Activated CD8-positive, alpha-beta memory T cell treated with anti-CD3 and anti-CD28 coated beads for 36 hours (primary cell): Measurements from ENCODE around the gene PCP4L1. TPM values are rescaled to one million over a fixed set of nuclear protein-coding genes. Genes with fewer than 3 reads are reported as not detected.
"Not testable (repeated sequence)": the region's sequence is repeated elsewhere in the genome, so short reads cannot be mapped to it uniquely, and the experiment has no call there.

ENCODE experiments used
- CTCF ChIA-PET: fragments of 350-600 bp; sonication (Branson Sonifier 250); formaldehyde crosslinking; loops from one replicate; lab custom pipeline; 2021; ENCODE audit warnings: antibody characterized with exemption; lab: Charles Lee
- POLR2A ChIA-PET: fragments of 350-600 bp; sonication (Branson Sonifier 250); formaldehyde crosslinking; loops from one replicate; lab custom pipeline; 2021; ENCODE audit warnings: antibody characterized with exemption; lab: Charles Lee
- total RNA-seq, 2 experiments: library from RNA; stranded (reverse); gene quantifications; one replicate each; pipeline ENCODE4 v1.2.3, GENCODE V29; 2021

The PCP4L1 gene
- total RNA-seq, 2 experiments from 2014 or later, result 0.13 TPM; not detected in 1

DNA sequence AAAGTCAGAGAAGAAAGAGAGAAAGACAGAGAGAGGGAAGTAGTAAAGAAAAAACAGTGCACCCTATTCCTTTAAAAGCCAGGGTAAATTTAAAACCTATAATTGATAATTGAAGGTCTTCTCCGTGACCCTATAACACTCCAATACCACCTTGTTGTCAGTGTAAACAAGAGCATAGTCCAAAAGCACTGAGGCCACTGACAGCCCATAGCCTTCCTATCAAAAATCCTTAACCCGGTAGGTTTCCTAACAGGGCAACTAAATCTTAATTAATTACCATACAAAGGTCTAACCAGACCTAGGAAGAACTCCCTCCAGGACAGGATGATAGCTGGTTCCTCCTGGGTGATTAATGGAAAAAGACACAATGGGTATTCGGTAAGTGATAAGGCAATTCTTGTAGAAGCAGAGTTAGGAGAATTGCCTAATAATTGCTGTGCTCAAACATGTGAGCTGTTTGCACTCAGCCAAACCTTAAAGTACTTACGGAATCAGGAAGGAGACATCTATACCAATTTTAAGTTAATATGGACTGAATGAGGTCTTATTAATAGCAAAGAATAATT lies 2.5 kb upstream of the PCP4L1 start:
- CTCF ChIA-PET, POLR2A ChIA-PET: not testable (repeated sequence)

DNA sequence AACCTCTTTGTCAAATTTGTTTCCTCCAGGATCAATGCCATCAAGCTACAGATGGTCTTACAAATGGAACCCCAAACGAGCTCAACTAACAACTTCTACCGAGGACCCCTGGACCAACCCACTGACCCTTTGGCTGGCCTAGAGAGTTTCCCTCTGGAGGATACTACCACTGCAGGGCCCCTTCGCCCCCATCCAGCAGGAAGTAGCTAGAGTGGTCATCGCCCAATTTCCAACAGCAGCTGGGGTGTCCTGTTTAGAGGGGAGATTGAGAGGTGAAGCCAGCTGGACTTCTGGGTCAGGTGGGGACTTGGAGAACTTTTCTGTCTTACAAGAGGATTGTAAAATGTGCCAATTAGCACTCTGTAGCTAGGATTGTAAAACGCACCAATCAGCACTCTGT lies 1.4 kb upstream of the PCP4L1 start:
- POLR2A ChIA-PET, result not testable (repeated sequence)
- CTCF ChIA-PET, result interaction anchor here (0.6 to 1.1 kb wide), 2 partner anchors 9 to 36 kb away, joined by 3 to 4 read pairs; no protein-coding TSS in a partner anchor

DNA sequence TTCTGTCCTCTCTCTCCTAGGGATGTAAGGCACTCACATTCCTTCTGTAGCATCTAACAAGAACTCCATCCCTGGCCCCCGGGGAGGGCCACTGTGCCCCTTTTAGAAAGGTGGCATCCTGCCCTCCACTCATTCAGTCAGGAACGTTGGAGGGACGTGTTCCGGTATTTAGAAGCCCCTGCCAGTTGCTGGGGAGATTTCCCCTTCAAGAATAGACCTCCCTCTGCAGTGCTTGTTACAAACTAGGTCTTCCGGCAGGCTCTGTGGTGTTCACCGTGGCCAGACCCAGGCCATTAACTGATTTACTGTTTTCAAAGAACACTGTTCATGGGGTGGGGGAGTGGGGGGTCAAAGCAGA lies 779 bp downstream of the PCP4L1 start:
- ChIA-PET POLR2A (no interaction called here), CTCF (interaction anchor here (0.7 to 1.8 kb wide), 2 partner anchors 10 to 122 kb away, joined by 4 to 7 read pairs; no protein-coding TSS in a partner anchor)

DNA sequence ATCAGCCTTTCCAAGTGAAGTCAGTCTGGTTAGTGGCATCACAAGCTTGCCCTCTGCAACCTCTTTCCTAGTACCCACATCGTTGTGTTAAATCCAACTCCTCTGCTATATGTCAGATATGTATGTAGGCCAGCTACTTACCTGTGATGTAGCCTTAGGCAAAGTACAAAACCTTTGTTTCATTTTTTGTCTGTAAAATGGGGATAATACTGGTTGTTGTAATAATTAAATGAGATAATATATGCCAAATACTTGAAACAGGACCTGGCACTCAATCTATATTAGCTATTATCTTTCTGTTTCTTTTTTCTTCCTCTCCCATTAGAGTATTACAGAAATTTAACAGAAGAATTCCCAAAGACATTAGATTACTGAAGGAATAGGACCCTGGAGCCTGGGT lies 1.2 kb downstream of the PCP4L1 start:
- ChIA-PET CTCF (interaction anchor here (1.8 kb wide), 1 partner anchor 122 kb away, joined by 7 read pairs; no protein-coding TSS in a partner anchor), POLR2A (no interaction called here)

DNA sequence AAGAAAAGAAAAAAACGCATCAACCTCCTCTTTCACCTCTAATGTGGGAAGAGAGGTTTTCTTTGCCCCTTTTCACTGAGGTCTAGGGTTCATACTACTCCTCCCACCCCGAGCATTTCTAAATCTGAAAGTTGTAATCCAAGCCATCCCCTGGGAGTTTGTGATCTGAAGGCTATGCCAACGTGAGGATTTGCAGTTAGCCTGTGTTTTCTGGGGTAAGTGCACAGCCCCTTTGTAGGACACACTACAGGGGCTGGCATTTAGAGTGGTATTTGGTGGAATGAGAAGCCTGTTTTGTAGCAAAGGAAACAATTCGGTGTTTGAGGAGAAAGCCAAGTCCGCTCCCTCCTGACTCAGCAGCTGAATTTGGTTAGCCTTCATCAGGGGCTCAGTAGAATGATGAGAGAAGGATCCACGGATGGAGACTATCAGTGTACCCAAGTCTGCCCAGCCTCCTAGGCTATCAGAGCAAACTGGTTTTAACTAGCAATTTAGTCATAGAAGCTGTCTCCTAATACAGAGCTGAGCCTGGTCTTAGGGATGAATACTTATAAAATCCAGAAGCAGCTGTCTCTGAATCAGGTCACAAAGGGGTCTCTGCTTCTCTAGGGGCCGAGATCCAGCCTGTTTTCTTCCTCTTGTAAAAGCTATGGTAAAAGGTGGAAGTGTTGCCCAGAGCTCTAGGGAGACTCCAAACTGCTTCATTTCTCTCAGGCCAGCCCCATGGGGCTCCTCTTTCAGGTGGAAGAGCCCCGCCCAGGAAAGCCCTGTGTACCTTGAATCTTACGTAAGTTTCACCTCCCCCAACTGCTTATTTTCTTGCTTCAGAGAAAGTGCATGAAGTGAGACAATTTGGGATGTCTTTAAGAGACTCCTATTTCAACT lies 2.1 kb downstream of the PCP4L1 start:
- CTCF ChIA-PET, result interaction anchor here (1.0 kb wide), 1 partner anchor 35 kb away, joined by 4 read pairs; the partner anchor contains the start of gene TOMM40L
- POLR2A ChIA-PET, result interaction anchor here (0.6 kb wide), 1 partner anchor 46 kb away, joined by 7 read pairs; no protein-coding TSS in a partner anchor

DNA sequence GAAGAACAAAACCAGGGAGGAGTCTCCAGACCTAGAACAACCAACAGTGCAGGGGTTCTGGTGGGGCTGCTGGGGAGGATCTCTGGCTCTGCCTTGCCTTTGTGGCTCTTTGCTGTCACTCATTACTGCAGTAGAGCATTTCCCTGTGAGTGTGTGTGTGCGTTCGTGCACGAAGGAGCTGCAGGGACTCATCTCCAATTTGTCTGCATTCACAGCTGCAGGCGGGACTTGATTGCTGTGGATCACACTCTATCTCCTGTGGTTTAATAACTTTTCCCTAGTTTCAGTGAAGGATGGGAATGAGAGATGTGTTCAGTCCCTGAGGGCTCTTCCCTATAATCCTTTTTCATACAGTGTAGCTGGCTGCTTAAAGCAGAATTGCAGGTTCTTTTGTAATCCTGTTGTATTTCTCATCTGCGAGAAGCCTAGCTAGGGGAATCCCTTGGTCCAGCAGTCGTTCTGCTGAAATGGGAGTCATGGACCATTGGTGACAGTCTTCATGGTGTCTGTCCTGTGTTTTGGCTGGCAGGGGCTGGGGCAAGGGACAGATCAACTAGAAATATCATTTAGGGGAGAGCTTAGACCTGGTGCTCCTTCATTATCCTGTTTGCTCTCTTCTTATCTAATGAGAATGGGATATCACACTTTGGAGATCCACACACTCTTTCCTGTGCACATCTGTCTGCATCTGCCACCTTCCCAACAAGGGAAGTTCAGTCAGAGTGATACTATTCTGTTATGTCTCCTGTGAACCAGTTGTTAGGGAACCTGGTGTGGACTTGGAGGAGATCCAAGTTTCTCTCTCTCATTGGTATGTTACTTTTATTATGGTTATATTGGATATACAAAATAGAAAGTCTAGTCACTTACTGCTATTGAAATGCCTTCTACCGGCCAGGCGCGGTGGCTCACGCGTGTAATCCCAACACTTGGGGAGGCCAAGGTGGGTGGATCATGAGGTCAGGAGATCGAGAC lies 3.0 kb downstream of the PCP4L1 start:
- POLR2A ChIA-PET, result interaction anchor here (0.6 kb wide), 1 partner anchor 45 kb away, joined by 7 read pairs; no protein-coding TSS in a partner anchor
- CTCF ChIA-PET, result interaction anchor here (1.0 kb wide), 1 partner anchor 36 kb away, joined by 4 read pairs; the partner anchor contains the start of gene TOMM40L

DNA sequence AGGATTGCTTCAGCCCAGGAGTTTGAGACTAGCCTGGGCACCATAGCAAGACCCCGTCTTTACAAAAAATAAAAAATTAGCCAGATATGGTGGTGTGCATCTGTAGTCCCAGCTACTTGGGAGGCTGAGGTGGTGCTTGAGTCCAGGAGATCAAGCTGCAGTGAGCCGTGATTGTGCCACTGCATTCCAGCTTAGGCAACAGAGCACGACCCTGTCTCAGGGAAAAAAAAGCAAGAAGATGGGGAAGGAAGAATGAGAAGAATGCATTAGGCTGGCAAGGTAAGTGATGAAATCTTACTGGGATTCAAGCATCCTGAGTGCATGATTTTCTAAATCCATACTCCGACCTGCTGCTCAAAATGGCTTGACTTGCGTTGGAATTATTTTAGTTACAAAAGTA lies 6.8 kb downstream of the PCP4L1 start:
- ChIA-PET POLR2A (interaction anchor here (0.7 kb wide), 1 partner anchor 24 kb away, joined by 16 read pairs; no protein-coding TSS in a partner anchor), CTCF (interaction anchor here (0.7 kb wide), 1 partner anchor 8 kb away, joined by 4 read pairs; no protein-coding TSS in a partner anchor)

DNA sequence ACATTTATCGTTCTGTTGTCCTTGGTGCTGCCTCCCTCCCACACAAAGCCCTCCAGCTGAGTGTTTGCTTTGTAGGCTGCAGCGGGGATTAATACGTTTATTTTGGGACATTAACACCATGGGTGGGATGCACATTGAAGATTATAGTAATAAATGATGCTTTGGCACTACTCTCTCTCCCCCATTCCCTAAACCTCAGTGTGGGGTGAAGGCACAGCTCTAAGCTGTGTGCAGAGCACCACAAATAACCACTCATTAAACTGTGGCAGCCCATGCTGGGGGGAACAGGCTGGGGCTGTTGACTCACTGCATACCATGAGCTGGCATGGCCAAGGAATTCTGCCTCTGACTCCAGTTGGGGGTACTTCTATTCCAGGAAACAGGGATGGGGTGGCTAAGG lies 7.7 kb downstream of the PCP4L1 start:
- CTCF ChIA-PET, result interaction anchor here (0.7 kb wide), 1 partner anchor 9 kb away, joined by 4 read pairs; no protein-coding TSS in a partner anchor
- POLR2A ChIA-PET, result interaction anchor here (0.7 kb wide), 1 partner anchor 24 kb away, joined by 16 read pairs; no protein-coding TSS in a partner anchor

DNA sequence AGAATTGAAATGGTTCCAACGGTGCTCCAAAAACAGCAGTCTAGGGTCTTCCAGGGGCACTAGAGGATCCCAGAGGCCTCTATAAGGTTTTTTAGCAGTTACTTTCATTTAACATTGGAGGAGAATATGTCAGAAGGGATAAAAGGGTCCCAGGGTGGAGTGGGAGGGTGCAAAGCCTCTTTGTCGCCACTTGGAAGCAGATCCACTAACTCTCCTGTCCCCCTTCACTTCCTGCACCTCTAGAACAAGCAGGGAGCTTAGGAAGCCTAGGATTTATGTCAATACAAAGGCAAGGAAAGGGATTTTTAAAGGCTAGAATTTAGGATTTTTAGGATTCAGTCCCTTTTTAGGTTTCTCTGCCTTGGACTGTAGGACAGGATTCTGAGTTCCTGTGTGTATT lies 8.3 kb downstream of the PCP4L1 start:
- ChIA-PET CTCF (no interaction called here), POLR2A (no interaction called here)

DNA sequence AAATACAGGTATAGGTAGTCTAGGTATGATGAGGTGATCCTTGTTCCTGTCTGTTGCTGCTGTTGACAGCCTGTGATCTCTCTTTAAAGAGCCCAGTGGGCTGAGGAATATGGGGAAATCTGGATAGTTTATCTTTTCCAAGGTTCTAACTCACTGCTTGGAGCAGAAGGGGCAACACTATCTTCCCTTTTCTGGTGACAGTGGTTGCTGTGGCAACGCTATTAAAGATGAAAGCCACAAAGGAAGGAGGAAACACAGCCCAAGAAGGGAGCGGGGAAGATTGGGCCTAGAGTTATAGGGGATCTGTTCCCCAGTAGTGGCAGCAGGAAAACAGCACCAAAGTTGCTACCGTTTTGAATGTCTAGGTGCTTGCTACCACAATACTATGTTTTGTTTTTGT lies 8.8 kb downstream of the PCP4L1 start:
- ChIA-PET CTCF (no interaction called here), POLR2A (no interaction called here)

DNA sequence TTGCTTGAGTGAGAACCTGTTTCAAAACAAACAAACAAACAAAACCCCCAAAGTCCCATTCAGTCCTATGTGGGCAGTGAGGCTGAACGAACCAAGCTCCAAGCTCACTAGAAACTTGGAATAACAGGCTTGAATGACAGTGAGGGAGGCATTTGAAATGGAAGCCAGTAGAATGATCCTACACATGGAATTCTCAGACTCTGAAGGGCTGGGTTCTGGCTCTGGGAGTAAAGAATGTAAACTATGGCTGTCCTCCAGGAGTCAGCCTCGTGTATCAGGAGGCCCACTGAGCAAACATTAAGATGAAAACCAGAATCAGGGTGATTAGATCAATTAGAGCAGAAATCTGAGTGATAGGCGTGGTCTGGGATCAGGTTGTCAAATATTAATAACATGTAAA lies 14.9 kb downstream of the PCP4L1 start:
- CTCF ChIA-PET, result interaction anchor here (1.3 kb wide), 1 partner anchor 13 kb away, joined by 4 read pairs; no protein-coding TSS in a partner anchor
- POLR2A ChIA-PET, result interaction anchor here (0.7 kb wide), 1 partner anchor 32 kb away, joined by 3 read pairs; no protein-coding TSS in a partner anchor

DNA sequence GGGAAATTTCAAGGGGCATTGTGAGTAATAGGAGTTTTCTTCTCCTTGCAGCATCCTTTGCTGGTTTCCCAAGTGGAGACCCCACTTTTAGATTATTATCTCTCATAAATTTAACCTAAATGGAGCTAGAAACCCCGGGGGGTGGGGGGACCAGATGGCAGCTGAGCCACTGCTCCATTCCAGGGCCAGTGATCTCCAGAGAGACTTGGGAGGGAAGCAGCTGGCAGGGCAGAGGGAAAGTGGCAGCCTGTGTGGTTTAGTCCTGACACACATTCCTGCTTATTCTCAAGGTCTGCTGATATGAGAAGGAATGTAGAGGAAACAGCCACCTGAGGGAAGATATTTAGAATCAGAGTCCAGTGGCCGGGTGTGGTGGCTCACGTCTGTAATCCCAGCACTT lies 16.3 kb downstream of the PCP4L1 start:
- POLR2A ChIA-PET, result no interaction called here
- CTCF ChIA-PET, result interaction anchor here (0.6 to 1.3 kb wide), 2 partner anchors 11 to 87 kb away, joined by 3 to 4 read pairs; no protein-coding TSS in a partner anchor

DNA sequence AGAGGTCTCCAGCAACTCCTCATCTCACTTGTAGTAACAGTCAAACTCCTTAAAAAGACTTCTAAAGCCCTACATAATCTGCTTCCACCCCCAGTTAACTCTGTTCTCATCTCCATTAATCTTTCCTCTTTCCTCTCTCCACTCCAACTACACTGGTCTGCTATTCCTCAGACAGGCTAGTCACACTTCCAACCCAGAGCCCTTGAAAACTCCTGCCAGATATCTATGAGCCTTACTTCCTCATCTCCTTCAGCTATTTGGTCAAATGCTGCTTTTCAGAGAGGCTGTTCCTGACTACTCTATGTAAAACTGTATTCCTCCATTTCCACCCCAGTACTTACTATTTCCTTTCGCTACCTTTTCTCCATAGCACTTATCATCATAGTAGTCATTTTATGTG lies 24.4 kb downstream of the PCP4L1 start:
- POLR2A ChIA-PET, result no interaction called here
- CTCF ChIA-PET, result interaction anchor here (0.7 to 0.9 kb wide), 2 partner anchors 90 to 98 kb away, joined by 4 to 8 read pairs; no protein-coding TSS in a partner anchor

DNA sequence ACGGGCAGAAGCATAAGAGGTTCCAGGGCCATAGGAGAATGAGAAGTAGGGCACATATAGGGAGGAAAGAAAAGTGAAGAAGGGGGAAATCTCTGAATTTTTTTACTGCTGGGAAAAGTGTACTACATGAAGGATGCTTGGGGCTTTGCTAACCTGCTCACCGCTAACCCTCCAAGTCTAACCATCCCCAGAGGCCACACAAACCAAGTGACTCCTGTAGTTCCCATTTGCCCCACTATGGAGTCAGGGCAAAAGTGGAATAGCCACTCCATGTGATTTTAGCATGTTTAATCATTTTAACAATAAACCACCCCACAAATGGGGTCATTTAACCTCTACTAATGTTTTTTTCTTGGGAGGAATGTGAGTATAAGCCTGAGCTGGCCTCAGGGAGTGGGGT lies 26.6 kb downstream of the PCP4L1 start:
- CTCF ChIA-PET, result interaction anchor here (2.2 kb wide), 1 partner anchor 11 kb away, joined by 4 read pairs; no protein-coding TSS in a partner anchor
- POLR2A ChIA-PET, result no interaction called here

DNA sequence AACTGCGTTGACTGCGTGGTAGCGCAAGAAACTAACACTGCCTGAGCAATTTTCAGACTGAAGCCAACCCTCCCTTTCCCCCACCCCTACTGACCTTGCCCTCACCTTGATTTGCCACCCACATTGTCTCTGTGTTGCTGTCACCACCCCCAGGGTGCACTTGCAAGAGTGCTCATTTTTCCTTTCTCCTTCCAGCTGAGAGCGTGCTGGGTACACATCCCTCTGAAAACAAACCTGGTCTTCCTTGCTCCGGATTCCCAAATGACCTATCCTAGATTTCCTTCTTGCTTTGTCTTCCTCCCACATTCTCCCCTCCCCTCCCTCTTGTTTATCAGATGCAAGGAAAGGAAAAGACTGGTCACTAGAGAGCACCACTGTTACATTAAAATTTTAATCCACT lies 27.0 kb downstream of the PCP4L1 start:
- POLR2A ChIA-PET, result no interaction called here
- CTCF ChIA-PET, result interaction anchor here (2.2 kb wide), 1 partner anchor 11 kb away, joined by 4 read pairs; no protein-coding TSS in a partner anchor

DNA sequence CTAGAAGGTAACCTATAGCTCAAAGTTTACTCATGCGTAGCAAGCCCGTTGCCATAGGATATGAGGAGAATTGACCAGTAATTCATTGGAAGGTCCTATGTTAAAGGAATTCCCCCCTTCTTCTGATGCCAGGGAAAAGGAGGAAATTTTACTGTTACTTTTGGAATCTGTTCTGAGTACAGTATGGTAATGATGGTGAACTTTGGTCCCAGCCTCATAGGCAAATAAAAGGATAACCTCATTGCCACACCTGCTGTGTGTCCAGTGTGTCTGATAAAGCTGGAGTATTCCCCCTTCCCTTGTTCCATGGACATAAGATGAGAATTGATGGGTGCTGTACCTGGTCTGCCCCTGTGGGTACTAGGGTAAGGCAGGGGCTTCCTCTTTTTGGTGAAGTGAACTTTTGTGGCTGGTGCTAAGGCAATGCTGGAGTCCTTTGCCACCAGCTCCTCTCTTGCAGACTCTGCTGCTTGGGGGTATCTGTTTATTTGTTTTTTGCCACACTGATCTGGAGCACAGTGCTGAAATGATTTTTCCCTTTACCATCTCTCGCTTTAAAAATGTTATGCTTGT lies 29.0 kb downstream of the PCP4L1 start:
- ChIA-PET POLR2A (interaction anchor here (0.7 kb wide), 1 partner anchor 116 kb away, joined by 4 read pairs; no protein-coding TSS in a partner anchor), CTCF (interaction anchor here (1.4 to 2.2 kb wide), 3 partner anchors 13 to 95 kb away, joined by 3 to 8 read pairs (median 4); no protein-coding TSS in a partner anchor)

DNA sequence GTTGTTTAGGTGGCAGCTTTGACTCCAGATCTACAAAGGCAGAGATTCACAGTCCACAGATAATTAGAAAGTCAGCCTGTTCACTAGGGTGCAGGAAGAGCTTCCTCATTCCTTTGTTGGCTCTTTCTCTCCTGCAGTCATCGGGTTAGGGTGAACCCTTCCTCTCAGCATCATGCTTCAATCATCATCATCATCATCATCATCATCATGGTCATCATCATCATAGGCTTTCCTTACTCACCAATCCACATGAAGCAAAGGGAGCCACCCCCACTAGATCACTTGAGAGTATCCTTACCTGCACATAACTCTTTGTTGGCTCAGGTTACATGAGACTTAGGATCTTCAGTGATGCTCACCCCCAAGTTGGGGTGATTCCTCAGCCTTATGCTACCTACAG lies 32.2 kb downstream of the PCP4L1 start:
- CTCF ChIA-PET, result interaction anchor here (0.7 to 1.6 kb wide), 11 partner anchors 11 to 98 kb away, joined by 3 to 7 read pairs (median 3); partner anchors contain the start of gene SDHC
- POLR2A ChIA-PET, result no interaction called here

DNA sequence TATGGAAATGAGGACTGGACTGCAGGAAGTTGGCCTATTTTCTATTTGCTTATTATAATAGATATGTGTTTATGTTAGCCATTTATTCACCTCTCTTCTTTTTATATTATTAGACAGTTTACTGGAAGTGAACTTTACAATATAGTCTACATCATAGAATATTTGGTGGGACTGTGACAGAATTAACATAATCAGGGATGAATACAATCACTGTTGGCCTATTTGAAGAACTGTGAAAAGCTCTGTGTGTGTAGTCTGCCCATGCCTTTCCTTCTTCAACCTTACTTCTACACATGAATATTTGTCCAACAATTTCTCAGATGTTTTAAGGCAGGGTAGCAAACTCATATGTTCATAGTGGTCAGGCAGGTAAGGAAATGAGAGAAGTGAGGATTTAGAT lies 38.9 kb downstream of the PCP4L1 start:
- ChIA-PET CTCF (no interaction called here), POLR2A (no interaction called here)
